ENCODE results near the gene GCA. TPM values are rescaled to one million over a fixed set of nuclear protein-coding genes. Genes with fewer than 3 reads are reported as not detected.
A peak's percentile ranks its signal among the peaks of the same experiment; 100 is the strongest.

Gene GCA
- total RNA-seq, 2 donors from 2014 or later, result 22.5 to 56.6 TPM

GRCh38 chr2:162342321-162342720, 1.6 kb upstream of the GCA start:
- ATAC-seq (ENCODE audit: insufficient number of reproducible peaks, low FRiP score, low read depth) (no peak), DNase-seq (ENCODE audit: low spot score) (no peak)
- H3K36me3 ChIP-seq, result no peaks in the 10 kb centered on the region
- no peaks in the 10 kb centered on the region for H3K27me3 ChIP-seq (replicated peaks; ENCODE audit: insufficient read depth)
- no peak overlapping the region for H3K27ac ChIP-seq
- peaks cover 3 to 12% of the 10 kb centered on the region in 2 donors for H3K4me1 ChIP-seq (ENCODE audit: control insufficient read depth in 1 of 2, low read depth in 2 of 2)
- no peak overlapping the region for H3K4me3 ChIP-seq
- TF ChIP-seq CTCF (IDR thresholded peaks at IDR 0.05), result no peak
- H3K9me3 ChIP-seq, result no peaks in the 10 kb centered on the region

GRCh38 chr2:162342841-162343240, 1.1 kb upstream of the GCA start:
- DNase-seq (ENCODE audit: low spot score), result no peak
- H3K27me3 ChIP-seq (replicated peaks; ENCODE audit: insufficient read depth), result no peaks in the 10 kb centered on the region
- no peaks in the 10 kb centered on the region for H3K36me3 ChIP-seq
- no peaks in the 10 kb centered on the region for H3K9me3 ChIP-seq
- TF ChIP-seq CTCF (IDR thresholded peaks at IDR 0.05), result no peak
- no peak for ATAC-seq (ENCODE audit: insufficient number of reproducible peaks, low FRiP score, low read depth)
- no peak overlapping the region for H3K4me3 ChIP-seq
- no peak overlapping the region for H3K27ac ChIP-seq
- H3K4me1 ChIP-seq (ENCODE audit: control insufficient read depth in 1 of 2, low read depth in 2 of 2), result peaks cover 3 to 12% of the 10 kb centered on the region in 2 donors

- H3K27ac ChIP-seq, result no peak overlapping the region
- no peak for TF ChIP-seq CTCF (IDR thresholded peaks at IDR 0.05)
- no peak for DNase-seq (ENCODE audit: low spot score)
These were observed 474 bp upstream of the GCA start for GRCh38 chr2:162343492-162343823.

GRCh38 chr2:162344617-162344950, 652 bp downstream of the GCA start:
- peak overlapping the region; percentile 87 for H3K4me3 ChIP-seq
- H3K4me1 ChIP-seq (ENCODE audit: control insufficient read depth in 1 of 2, low read depth in 2 of 2), result peaks cover 3 to 12% of the 10 kb centered on the region in 2 donors
- H3K27ac ChIP-seq, result peak overlapping the region in 1 of 2 donors; percentile 60
- no peak for TF ChIP-seq CTCF (IDR thresholded peaks at IDR 0.05)
- no peak for ATAC-seq (ENCODE audit: insufficient number of reproducible peaks, low FRiP score, low read depth)
- no peaks in the 10 kb centered on the region for H3K27me3 ChIP-seq (replicated peaks; ENCODE audit: insufficient read depth)
- no peaks in the 10 kb centered on the region for H3K36me3 ChIP-seq
- no peaks in the 10 kb centered on the region for H3K9me3 ChIP-seq
- DNase-seq (ENCODE audit: low spot score), result no peak

More at GRCh38 chr2:162343492-162343823, 474 bp upstream of the GCA start:
- H3K9me3 ChIP-seq, result no peaks in the 10 kb centered on the region
- H3K36me3 ChIP-seq, result no peaks in the 10 kb centered on the region
- H3K4me1 ChIP-seq (ENCODE audit: control insufficient read depth in 1 of 2, low read depth in 2 of 2), result peaks cover 3 to 12% of the 10 kb centered on the region in 2 donors
- ATAC-seq (ENCODE audit: insufficient number of reproducible peaks, low FRiP score, low read depth), result no peak
- H3K4me3 ChIP-seq, result peak overlapping the region; percentile 87
- H3K27me3 ChIP-seq (replicated peaks; ENCODE audit: insufficient read depth), result no peaks in the 10 kb centered on the region

- H3K4me1 ChIP-seq (ENCODE audit: control insufficient read depth in 1 of 2, low read depth in 2 of 2), result peaks cover 10 to 17% of the 10 kb centered on the region in 2 donors
- H3K27ac ChIP-seq, result no peak overlapping the region
- H3K4me3 ChIP-seq, result no peak overlapping the region
- H3K27me3 ChIP-seq (replicated peaks; ENCODE audit: insufficient read depth), result no peaks in the 10 kb centered on the region
- ATAC-seq (ENCODE audit: insufficient number of reproducible peaks, low FRiP score, low read depth) (no peak), DNase-seq (ENCODE audit: low spot score) (no peak)
- no peaks in the 10 kb centered on the region for H3K36me3 ChIP-seq
- no peak for TF ChIP-seq CTCF (IDR thresholded peaks at IDR 0.05)
- H3K9me3 ChIP-seq, result no peaks in the 10 kb centered on the region
These were observed 21.5 kb downstream of the GCA start for GRCh38 chr2:162365392-162365791.
